ENCODE measurements around the gene TLR3.

Gene TLR3

DNA sequence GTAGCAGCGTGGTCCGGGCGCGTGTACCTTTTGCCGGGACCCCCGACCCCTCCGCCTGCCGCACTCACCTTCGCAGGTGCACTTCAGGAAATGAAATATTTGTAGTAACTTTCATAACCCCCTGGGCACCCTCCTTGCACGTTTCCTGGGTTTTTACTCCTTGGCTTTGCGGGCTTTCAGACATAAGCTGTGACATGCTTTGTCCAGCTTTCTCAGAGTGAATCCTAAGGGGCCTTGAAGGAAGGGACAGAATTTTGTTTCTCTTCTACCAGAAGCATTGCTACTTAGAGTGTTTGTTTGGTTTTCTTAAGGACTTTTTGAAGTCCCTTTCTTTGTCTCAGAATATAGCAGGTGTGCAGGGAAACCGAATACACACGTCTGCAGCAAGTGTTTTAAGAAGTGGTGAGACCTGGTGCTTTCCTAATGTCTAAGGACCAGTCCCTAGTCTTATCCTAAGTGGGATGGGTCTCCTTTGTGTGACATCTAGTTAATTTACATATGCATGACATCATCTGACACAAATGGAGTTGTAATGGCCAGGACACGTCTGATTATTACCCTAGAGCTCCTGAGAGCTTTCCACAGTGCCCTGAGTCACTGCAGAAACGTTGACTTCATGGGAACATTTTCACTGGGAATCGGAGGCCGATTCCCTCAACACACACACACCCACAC, 36.8 kb downstream of the TLR3 start:
- DNase-seq: no peak

GRCh38 chr4:186107947-186108346, 39.0 kb downstream of the TLR3 start:
- DNase-seq: no peak

DNA sequence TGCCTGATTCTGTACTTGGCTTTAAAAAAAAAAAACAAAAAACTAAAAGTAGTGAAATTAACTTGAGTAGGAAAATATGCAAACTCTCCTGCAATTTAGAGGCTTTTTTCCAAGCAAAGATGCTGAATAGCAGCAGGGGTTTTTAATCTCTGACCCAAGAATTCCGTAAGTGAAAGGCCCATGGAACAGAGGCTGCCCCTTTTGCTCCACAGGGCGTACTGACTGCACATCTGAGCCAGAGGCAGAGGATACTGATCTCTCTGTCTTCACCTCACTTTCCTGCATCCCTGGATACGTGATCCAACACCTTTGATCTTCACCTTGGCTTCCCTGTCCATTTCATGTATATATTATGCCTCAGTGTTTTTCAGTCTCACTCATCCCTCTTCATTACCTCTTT, 39.4 kb downstream of the TLR3 start:
- no peak for DNase-seq

DNA sequence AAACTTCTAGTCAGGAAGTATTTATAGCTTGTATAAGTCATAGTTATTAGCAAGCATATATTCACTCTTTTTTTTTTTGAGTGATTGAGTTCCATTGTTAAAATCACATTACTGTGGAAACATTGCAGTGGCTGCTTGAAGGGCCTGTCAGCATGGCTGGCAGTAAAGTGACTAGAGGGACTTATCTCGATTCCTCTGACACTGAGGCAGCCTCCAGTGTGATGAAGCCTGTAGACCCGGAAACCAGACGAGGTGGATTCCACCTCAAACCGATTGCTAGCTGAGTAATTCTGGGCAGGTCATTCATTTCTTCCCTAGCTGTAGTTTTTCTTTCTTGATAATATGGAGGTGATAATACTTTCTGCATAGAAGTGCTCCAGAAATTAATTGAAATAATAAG, 40.3 kb downstream of the TLR3 start:
- DNase-seq: no peak

- no peak for DNase-seq
These were observed 47.7 kb downstream of the TLR3 start for GRCh38 chr4:186116697-186117096.

- DNase-seq: no peak
These were observed 49.6 kb downstream of the TLR3 start for GRCh38 chr4:186118582-186118981.

GRCh38 chr4:186121057-186121456, 52.1 kb downstream of the TLR3 start:
- DNase-seq: no peak

DNA sequence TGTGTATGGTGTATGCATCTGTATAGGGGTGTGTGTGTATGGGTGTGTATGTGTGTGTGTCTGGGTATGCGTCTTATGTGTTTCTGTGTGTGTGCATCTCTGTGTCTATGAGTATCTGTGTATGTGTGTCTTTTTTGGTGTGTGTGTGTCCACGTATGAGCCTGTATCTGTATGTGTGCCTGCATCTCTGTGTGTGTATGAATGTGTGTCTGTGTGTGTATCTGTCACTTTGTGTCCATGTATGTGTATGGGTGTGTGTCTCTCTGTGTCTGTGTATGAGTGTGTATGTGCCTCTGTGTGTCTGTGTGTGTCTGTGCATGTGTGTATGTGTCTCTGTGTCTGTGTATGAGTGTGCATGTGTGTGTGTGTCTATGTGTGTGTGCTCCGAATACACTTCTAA, 59.9 kb downstream of the TLR3 start:
- DNase-seq: no peak

DNA sequence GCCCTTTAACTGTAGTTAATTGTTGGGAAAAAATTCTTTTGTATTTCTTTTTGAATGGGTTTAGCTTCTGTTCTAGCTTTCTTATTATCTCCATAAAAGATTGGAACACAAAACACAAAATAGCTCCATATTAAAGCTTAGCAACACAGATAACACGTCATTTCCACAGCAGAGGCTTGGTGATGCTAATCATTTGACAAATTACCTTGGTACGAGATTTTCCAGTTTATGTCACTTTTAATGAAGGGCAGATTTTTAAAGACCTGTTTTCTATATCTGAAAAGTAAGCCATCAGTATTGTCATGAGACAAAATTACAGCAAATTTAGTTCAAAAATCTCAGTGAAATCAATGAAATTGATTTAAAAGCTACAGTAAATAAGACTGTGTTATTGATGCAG, 63.0 kb downstream of the TLR3 start:
- DNase-seq: no peak

DNA sequence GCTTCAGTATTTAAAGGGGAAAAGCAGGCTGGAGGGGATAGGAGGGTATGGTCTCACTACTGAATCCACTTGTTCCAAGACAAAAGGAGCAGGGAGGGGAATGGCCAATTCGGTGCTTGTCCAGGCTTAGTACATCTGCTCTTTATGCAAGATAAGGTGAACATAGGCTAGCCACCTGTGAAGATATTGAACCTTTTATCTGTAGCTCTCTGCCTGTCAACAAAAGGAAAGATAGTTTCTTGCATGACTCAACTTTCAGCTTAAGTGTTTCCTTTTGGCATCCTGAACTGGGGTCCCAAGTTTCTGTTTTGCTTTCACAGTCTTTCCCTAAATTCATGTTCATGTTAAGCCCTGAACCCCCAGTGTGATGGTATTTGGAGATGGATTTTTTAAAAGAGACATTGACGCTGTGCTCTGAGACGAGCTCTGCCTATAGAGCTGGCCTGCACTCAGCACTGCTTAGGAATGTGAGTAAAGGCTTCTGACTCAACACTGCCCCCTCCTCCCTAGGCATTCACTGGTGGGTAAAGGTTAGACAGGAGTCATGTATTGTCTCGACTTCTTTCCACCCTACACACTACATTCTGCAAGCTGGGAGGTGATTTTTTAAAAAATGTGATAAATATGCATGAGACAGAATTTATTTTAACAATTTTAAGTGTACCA, 63.8 kb downstream of the TLR3 start:
- peak; percentile 61 for DNase-seq

GRCh38 chr4:186134257-186134656, 65.3 kb downstream of the TLR3 start:
- no peak for DNase-seq

DNA sequence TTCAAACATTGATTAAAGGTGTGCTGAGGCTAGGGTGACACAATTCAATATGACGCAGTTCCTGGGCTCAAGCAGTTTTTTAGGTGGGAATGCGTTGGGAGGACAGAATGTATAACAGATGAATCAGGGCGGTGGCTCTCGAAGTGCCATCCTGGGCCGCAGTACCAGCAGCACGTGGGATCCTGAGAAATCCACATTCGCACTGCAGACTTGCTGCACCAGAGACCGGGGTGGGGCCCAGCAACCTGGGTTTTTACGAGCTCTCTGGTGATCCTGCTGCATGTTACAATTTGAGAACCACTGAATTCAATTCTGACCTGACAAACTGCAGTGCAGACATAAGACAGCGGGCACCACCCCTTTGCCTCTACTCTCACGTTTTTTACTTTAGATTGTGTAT, 65.9 kb downstream of the TLR3 start:
- DNase-seq: no peak

- peak; percentile 34 for DNase-seq
These were observed 68.3 kb downstream of the TLR3 start for GRCh38 chr4:186137196-186137794.
